Ovary (tissue), 3 donors: ENCODE measurements around the gene UBE2H.

Experiments used
- CTCF ChIP-seq, 3 donors: fragments of 450-650 bp in 2 of 3; fragments of 200-600 bp in 1 of 3; IDR thresholded peaks; one replicate each; pipeline versions ENCODE4 v1.5.1 to v1.8.0; 2016 to 2022; ENCODE audit warnings: antibody characterized with exemption in 3 of 3, mild to moderate bottlenecking in 1 of 3
- EP300 ChIP-seq: sonication (generic); formaldehyde crosslinking; IDR thresholded peaks from one replicate; pipeline ENCODE4 v1.6.1; 2017; ENCODE audit warnings: antibody characterized with exemption
- POLR2A ChIP-seq: fragments of 450-650 bp; IDR thresholded peaks from one replicate; pipeline ENCODE4 v1.6.1; 2017; ENCODE audit warnings: antibody characterized with exemption, mild to moderate bottlenecking, moderate library complexity
- donor health status: DM: no; HTN: no; CAD: no.

GRCh38 chr7:129990403-129991192 lies 37.8 kb upstream of the UBE2H start:
- no peak for TF ChIP-seq CTCF (IDR thresholded peaks at IDR 0.05)
- TF ChIP-seq POLR2A = no peak
- TF ChIP-seq EP300 = no peak
